GM21390 (cell line): Measurements from ENCODE around the gene TMEM94.
"Not testable (repeated sequence)": the region's sequence is repeated elsewhere in the genome, so short reads cannot be mapped to it uniquely, and the experiment has no call there.

Experiments
- ATAC-seq: cut with Tn5 transposase; IDR thresholded peaks from one replicate; pipeline ENCODE4 v1.9.1; 2021; ENCODE audit not compliant: unreplicated experiment

The TMEM94 gene

DNA sequence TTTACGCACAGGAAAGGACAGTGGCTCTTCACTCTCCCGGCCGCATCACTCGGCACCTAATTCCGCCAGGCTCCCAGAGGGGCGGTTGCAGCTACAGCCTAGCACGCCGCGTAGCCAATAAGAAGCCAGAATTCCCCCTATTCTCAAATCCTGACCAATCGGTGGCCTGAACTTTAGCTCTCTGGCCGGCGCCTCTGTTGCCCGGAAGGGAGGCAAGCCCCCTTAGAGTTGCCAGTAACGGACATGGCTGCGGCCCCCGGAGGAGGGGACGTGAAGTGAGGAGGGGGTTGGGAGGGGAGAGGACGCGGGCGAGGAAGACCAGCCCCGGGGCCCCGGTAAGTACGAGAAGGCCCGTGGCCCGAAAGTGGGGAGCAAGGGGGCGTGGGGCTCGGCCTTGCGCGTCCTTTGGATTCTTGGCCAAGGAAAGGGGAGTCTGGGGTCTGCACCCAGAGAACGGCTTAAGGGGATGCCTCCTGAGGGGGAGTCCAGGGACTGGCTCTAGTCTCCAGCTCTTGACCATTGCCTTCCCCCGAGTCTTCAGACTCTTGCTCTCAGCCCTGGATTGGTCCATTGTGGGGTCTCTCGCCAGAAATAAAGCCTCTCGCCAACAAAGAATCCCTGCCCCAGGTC lies at the start of gene TMEM94:
TMEM94 (plus strand) TSS at position 219 of the 630 bp plus-strand sequence. CDS start 15,271 bp downstream, outside the sequence.
- ATAC-seq = peak; percentile 93

DNA sequence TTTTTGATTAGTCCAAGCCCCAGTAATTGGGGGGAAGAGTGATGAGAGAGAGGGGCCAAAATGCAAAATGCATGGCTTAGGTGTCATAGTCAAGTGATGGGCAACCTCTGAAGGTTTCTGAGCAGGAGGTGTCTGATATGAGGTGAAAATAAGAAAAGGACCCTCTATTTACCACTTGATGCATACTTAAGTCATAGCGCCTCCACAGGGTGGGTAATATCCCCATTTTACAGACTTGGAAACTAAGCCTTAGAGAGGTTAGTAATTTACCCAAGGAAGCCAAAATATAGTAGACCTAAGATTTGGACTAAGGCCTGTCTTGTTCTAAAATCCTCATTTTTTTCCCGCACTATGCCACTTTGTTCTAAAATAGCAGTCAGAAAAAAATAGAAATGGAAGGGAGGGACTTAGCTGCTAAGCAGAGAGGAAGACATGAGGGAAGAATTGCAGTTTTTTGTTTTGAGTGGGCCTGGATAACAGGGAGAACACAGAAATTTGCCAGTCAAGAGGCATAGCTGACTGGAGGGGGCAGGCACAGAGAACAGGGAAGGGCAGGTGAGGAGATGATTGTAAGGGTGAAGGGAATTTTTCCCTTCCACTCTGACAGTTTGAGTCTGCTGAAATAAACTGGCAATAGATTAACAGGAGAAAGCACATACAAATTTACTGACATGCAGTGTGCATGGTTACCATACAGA lies 48.6 kb upstream of the TMEM94 start:
- ATAC-seq = no peak

DNA sequence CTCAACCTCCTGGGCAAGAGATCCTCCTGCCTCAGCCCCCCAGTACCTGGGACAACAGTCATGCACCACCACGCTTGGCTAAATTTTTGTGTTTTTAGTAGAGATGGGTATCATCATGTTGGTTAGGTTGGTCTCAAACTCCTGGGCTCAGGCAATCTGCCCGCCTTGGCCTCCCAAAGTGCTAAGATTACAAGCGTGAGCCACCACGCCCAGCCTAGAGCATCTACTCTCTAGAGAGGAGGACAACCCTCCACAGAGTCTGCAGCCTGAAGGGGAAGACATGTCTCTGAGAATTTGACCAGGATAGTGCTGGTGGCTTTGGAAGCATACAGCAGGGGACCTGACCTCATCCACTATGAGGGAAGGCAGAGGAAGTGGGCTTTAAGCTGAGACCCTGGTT lies 46.3 kb upstream of the TMEM94 start:
- no peak for ATAC-seq

DNA sequence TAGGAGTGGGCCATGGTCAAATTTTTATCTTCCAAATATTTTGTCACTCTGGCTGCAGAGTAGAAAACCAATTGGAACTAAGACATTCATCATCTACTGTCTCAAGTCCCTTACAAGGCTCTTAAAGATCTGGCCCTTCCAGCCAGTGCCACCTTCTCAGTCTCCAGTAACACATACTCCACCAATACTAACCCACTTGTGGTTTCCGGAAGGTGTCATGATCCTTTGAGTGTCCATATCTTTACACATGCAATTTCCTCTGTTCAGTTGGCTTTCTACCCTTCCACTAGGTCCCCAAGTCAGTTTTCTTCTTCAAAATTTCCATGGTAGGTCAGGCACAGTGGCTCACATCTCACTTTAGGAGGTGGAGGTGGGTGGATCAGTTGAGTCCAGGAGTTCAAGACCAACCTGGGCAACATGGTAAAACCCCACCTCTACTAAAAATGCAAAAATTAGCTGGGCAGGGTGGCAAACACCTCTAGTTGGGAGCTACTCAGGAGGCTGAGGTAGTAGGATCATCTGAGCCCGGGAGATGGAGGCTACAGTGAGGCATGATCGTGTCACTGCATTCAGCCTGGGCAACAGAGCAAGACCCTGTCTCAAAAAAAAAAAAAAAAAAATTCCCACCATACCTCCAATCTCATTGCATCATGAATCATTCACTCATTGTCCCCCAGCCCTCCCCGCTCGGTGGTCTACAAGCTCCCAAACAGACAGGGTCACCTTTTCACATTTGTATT lies 44.9 kb upstream of the TMEM94 start:
- no peak for ATAC-seq

DNA sequence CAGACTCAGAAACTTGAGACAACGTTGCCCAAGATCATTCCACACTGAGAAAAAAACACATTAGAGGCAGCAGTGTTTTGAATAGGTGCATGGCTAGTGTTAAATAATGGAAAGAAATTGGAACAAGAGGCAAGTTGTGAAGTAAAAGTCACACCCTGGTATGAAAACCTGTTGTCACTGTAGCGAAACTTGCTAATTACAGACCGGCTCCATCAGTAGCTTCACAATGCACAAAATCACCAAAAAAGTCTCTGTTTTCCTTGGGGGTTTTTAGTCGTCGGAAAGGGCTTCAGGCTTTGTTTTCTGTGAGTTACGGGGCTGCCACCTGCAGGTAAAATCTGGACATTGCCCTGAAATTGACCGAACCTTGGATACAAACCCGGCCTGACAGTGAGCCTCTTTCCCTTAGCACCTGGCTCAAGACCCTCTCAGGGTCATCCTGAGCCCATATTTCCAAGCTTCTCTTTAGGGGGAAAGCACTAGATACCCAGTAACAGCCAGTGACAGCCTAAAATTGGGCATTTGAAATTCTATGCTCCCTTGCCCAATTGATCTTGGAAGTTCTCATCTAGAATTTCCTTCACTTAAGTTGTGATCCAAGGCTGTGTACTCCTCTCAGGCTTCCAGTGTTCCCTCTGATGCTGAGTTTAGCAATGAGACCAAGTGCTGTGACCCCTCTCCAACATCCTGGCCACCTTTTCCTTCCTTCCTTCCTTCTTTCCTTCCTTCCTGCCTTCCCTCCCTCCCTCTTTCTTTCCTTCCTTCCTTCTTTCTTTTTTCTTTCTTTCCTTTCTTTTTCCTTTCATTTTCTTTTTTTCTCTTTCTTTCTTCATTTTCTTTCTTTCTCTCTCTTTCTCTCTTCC lies 43.7 kb upstream of the TMEM94 start:
- no peak for ATAC-seq

DNA sequence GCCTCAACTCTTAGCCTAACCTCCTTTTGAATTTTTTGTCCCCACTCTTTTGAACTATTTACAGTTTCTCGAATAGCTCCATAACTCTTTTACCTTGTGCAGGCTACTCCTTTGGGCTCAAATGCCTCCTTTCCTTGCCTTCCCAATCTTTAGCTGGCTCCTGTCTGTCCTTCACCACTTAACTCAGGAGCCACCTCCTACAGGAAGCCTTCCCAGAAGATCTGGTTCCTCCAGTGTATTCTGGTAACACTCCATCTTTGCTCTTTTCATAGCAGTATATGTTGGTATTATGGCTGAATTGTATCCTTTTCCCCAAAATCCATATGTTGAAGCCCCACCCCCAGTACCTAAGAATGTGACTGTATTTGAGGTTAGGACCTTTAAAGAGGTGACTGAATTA lies 41.9 kb upstream of the TMEM94 start:
- no peak for ATAC-seq

DNA sequence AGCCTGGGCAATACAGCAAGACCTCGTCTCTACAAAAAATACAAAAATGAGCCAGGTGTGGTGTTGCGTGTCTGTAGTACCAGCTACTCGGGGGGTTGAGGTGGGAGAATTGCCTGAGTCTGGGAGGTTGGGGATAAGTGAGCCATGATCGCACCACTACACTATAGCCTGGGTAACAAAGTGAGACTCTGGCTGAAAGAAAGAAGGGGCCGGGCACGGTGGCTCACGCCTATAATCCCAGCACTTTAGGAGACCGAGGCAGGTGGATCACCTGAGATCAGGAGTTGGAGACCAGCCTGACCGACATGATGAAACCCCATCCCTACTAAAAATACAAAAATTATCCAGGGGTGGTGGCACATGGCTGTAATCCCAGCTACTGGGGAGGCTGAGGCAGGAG lies 40.4 kb upstream of the TMEM94 start:
- no peak for ATAC-seq

DNA sequence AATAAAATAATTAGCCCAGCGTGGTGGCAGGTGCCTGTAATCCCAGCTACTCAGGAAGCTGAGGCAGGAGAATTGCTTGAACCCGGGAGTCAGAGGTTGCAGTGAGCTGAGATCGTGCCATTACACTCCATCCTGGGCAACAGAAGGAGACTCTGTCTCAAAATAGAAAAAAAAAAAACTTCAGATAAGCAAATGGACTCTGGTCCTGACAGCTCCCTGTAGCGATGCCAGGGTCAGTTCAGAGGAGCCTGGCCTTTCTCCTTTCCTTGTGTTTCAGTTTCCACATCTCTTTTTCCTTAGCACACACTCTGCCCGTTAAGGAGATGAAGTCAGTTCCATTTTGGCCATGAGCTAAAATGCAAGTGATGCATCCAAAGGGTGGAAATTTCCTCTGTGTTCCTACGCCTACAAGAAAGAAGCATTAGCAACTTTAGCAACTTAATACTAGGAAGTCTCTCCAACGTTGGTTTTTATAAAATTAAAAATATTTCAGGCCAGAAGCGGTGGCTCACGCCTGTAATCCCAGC lies 39.3 kb upstream of the TMEM94 start:
- ATAC-seq = no peak

DNA sequence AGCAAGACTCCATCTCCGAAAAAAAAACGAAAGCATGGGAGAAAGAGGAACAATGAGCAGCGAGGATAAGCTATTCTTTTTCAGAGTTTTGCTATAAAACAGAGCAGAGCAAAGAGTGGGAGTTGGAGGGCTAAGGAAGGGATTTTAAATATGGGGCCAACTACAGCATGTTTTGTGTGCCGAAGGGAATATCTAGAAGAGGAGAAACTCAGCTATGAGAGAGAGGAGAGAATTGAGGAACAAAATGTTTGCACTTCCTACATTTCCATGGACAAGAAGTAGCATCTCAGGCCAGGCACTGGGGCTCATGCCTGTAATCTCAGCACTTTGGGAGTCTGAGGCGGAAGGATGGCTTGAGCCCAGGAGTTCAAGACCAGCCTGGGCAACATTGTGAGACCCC lies 37.9 kb upstream of the TMEM94 start:
- ATAC-seq = no peak

DNA sequence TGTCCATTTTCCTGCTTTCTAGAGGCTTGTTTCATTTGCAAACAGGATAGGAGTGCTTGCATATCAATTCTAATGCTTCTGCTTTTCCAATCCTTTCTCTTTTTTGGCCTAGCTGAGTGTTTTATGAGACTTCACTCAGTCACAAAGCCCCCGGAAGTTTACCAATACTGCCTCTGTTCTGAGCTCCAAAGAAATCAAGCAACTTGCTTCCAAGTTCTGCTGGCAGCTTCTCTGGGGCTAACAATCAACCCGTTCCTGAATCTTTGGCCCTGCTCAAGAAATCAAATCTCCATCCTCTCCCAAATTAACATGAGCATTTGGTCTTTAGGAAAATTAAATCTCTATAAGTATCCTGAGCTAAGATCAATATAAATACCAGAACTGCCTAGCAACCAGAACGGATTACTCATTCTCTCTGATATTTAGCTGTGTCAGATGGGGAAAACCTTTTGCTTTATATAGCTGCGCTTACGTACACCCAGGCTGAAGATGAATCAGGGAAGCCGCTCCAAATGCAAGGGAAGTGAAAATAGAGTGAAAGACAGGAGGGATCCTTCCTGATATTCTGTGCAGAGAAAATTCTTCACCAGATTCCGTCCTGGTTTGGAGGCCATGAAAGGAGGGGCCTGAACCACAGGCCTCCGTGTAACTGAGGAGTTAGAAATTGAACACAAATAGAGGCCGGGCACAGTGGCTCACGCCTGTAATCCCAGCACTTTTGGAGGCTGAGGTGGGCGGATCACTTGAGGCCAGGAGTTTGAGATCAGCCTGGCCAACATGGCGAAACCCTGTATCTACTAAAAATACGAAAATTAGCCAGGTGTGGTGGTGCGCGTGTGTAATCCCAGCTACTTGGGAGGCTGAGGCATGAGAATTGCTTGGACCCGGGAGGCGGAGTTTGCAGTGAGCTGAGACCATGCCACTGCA lies 27.6 kb upstream of the TMEM94 start:
- ATAC-seq = no peak

DNA sequence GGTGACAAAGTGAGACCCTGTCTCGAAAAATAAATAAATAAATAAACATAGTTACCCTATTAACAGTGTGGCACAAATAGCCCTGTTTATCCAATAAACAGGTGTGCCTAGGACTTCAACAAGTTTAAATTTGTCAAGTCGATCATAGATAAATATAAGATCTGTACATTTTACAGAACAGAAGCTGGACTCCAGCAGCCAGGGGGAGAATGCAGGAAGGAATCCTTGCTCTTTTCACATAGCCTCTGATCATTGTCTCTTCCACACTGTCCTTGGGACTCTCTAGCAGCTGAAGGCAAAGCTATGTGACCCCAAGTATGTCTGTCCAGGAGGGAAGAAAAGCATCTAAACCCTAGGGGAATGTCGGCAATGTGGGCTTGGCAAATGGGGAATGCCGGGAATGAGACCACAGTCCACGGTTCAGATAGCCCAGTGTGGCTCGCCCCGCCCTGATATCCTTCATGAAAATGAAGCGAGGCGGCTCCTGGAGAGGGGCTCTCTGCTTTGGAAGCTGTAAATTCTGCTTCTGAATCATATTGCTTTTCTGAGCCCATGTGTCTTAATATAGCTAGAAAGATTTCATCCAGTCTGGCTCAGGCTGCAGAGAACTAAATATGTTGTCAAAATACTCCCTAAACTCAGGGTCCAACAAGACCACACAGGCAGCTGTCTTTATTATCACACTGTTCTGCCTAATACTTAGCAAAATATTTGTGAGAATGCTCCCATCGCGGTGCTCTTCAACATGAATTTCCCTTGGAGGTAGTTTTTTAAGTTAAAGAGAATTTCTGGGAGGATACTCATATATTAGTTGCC lies 26.1 kb upstream of the TMEM94 start:
- no peak for ATAC-seq

DNA sequence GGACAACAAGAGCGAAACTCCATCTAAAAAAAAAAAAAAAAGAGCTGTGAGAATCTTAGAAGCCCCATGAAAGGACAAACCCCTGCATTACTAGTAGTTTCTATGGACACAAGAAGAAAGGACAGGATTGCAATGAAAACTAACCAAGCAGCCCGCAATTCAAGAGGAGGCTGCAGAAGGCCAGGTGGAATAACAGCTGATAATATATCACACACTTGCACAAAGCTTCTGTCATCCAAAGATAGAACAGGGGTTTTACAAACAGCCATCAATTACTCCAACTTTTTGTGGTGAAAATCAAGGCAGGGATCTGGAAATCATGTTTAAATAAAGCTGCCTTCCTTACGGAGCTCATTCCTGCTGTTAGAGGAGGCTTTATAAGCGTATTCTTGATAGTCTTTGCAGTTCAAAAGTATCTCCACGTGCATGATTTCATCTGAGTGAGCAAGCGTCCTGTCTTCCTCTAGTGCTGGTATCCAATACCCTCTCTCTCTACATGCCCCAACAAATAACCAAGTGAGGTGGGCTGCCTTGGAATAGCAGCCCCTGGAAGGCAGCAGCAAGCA lies 23.1 kb upstream of the TMEM94 start:
- no peak for ATAC-seq

DNA sequence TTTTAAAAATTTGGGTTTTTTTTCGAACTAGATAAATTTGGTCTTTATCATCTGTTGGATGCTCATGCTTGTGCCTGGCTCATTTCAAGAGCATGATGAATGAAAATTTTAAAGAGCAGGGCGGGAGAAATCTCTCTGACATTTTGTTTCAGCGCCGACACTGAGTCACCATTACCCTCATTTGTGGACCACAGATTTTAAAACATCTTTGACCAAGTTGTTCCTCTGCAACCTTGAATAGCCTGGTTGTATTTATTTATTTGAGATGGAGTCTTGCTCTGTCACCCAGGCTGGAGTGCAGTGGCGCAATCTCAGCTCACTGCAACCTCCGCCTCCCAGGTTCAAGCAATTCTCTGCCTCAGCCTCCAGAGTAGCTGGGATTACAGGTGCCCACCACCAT lies 22.0 kb upstream of the TMEM94 start:
- ATAC-seq = not testable (repeated sequence)

DNA sequence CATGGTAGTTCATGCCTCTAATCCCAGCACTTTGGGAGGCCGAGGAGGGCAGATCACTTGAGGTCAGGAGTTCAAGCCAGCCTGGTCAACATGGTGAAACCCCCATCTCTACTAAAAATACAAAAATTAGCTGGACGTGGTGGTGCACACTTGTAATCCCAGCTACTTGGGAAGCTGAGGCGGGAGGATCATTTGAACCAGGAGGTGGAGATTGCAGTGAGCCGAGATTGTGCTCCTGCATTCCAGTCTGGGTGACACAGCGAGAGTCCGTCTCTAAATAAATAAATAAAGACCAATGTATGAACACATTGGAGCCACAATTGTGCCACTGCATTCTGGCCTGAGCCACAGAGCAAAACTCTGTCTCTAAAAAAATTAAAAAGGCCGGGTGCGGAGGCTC lies 19.0 kb upstream of the TMEM94 start:
- ATAC-seq = not testable (repeated sequence)

DNA sequence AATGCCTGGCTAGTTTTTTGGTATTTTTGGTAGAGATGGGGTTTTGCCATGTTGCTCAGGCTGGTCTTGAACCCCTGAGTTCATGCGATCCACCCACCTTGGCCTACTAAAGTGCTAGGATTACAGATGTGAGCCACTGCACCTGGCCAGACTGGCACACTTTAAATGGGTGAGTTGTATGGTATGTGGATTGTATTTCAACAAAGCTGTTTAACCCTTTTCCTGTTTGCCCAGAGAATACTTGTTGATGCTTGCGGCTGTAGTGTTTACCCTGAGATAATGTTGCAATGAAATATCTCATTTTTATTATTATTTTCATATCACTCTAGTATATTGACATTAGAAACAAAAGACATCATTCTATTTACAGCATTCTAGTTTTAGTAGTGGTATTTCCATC lies 17.1 kb upstream of the TMEM94 start:
- no peak for ATAC-seq

DNA sequence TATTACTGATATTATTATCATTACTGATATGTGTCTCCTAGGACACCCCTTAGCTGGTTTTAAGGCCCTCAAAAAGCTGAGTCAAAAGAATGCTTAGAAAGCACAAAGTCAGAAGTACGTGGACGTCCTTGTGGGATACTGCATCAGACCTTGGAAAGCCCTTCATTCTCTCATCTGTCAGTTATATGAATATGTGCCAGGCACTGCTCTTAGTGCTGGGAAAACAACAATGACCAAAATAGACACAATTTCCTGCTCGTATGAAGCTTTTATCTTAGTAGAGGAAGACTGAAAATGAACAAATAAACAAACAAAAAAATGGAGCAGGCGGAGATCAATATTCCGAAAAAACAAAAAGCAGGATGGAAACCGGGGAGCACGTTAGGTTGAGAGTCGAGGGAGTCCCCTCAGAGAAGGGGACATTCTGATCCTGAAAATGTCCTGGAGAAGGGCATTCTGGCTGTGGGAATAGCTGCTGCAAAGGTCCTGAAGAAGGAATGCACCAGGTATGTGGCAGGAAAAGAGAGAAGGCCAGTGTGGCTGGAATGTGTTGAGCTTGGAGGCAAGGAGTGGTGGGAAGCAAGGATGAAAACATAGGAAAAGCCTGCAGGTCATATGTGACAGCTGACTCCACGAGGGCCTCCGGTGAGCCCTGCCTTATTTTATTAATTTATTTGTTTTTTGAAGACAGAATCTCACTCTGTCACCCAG lies 15.5 kb upstream of the TMEM94 start:
- no peak for ATAC-seq

DNA sequence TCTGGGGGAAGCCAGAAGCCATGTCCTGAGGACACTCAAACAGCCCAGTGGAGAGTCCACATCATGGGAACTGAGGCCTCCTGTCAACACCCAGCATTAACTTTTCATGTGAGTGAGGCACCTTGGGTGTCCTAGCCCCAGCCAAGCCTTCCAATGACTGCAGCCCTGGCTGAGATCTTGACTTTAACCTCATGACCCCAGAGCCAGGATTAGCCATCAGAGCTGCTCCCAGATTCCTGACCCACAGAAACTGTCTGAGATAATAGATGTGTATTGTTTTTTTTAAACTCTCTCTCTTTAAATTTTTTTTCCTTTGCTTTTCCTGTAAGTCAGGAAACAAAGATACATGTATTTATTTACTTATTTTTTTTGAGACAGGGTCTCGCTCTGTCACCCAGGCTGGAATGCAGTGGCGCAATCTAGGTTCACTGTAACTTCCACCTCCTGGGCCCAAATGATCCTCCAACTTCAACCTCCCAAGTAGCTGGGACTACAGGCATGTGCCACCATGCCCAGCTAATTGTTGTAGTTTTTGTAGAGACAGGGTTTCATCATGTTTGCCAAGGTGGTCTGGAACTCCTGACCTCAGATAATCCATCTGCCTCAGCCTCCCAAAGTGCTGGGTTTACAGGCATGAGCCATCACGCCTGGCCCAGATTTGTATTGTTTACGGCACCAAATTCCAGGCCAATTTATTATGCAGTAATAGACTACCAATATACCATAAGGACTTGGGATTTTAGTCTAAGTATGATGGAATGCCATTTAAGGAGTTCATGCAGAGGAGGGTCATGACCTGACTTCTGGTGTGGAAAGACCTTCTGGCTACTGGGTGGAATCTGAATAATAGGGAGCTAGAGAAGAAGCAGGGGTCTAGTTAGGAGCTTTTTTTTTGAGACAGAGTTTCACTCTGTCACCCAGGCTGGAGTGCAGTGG lies 14.0 kb upstream of the TMEM94 start:
- no peak for ATAC-seq
